ENCODE data around the gene SH2B2. TPM values are rescaled to one million over a fixed set of nuclear protein-coding genes. Genes with fewer than 3 reads are reported as not detected.

SH2B2 gene
- polyA plus RNA-seq, 1 donor = 17.7 TPM

DNA sequence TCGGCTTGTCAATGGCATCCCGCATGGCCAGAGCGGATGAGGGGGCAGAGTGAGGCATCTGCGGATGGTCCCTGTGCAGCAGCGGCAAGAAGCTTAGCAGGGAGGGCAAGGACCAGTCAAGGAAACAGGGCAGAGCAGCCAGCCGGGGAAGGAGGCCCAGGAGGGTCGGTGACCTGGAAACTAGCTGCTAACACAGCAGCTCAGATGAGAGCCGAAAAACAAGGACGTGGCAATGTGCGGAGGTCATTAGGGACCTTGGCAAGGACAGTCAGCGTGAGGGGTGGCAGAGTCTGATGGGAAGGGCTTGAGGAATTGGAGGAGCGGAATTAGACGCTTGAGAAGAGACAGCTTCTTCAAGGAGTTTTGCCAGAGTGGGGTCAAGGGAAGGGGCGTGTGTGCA is 20.1 kb upstream of the SH2B2 start:
- no peak for DNase-seq (ENCODE audit: low read depth)

DNA sequence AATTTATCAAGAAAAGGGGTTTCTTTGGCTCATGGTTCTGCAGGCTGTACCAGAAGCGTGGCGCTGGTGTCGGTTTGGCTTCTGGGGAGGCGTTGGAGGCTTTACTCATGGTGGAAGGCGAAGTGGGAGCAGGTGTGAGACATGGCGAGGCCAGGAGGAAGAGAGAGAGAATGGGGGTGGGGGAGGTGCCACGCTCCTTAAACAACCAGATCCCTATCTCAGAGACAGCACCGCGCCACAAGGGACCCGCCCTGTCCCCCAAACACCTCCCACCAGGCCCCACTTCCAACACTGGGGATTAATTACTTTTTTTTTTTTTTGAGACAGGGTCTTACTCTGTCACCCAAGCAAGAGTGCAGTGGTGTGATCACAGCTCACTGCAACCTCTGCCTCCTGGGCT is 18.0 kb upstream of the SH2B2 start:
- no peak for DNase-seq (ENCODE audit: low read depth)

- no peak for DNase-seq (ENCODE audit: low read depth)
These were observed 16.3 kb upstream of the SH2B2 start for GRCh38 chr7:102270178-102270887.

DNA sequence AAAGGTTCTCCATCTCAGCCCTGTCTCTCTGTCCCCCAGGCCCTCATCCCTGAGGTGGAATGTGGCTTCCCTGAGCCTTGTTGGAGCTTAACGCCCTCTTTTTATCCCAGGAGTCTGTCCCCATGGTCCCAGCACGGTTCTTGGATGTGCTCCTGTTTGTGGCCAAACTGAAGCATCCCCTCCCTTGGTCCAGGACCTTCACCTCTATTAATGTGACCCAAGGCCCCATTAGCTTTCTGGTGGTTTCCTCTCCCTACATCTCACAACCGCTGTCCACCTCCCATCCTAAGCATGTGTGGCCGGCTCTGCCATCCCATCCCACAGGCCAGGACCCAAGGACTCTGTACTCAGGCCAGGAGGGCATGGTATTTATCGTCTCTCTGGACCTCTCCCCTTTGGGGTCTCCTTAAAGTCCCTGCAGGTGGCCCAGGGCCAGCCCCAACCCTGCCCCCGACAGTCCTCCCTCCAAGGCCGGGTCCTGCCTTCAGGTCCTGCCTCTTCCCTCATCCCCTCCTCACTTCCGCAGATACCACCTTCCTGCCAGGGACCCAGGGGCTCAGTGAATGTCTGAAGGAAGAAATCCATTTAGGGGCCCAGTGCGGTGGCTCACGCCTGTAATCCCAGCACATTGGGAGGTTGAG is 15.4 kb upstream of the SH2B2 start:
- no peak for DNase-seq (ENCODE audit: low read depth)

DNA sequence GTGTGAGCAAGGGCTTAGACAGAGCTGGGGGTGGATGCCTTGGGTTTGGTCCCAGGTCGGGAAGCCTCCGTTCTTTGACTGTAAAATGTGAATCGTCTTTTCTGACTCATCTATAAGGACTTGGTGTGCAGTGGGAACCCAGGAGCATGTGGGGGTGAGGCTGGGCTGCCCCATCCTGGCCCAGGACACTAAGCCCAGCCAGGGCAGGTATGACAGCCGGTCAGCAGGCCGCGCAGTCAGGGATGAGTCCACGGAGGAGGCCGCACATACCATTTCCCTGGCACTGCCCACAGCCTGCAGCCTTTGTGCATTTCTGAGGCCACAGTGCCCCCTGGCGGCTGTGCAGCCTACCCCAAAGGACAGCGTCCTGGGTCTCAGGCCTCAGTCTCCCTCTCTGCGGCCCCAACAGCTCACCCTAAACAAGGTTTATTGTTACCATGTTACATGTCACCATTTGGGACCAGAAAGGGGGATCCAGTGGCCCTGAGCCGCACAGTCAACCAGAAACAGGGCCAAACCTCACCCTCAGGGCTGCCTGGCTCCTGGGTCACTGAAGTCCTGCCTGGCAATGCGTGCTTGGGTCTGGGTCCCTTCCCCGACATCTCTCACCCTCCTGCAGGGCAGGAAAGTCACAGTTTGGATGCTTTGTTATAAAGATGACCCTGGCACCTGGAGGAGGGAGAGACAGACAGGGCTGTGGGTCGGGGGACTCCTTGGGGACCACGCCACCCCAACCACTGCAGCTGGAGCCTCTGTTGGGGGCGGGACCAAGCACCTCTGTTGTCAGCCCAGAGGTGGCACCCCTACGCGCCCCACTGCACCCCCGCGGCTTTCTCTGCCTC is 14.4 kb upstream of the SH2B2 start:
- peak; percentile 20 for DNase-seq (ENCODE audit: low read depth)

DNA sequence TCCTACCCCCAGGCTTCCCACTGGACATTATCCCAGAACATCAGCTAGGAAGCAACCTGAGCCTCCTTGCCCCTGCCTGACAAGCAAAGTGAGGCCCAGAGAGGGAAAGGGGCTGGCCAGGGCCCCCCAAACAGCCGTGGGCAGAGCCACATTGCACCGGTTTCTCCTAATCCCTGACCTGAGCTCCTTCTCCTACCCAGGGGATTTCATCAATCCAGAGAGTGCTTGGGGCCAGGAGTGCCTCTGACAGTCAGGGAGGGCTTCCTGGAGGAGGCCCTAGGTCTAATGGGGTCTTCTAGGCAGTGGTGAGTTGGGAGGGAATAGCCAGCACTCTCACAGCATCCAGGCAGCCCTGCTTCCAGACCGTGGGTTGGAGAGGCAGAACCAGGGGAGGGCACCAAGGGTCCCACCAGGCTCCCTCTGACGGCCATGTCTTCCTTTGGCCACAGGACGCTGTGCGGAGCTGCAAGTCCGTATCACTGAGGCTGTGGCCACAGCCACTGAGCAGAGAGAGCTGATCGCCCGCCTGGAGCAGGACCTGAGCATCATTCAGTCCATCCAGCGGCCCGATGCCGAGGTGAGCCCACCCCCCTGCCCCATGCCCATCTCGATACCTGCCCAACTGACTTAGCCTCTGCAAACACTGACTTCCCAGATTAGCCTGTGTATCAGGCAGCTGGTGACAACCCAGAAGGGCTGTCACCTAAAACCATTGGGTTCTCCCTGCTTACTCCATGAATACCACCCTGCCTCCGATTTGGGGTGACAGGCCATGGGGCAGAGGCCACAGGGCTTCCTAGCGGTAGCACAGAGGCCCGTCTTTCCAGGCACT is 13.5 kb upstream of the SH2B2 start:
- no peak for DNase-seq (ENCODE audit: low read depth)

- no peak for DNase-seq (ENCODE audit: low read depth)
These were observed 12.6 kb upstream of the SH2B2 start for GRCh38 chr7:102273749-102274712.

- no peak for DNase-seq (ENCODE audit: low read depth)
These were observed 11.5 kb upstream of the SH2B2 start for GRCh38 chr7:102275123-102275703.

GRCh38 chr7:102277901-102278300 is 8.8 kb upstream of the SH2B2 start:
- DNase-seq (ENCODE audit: low read depth) = no peak

DNA sequence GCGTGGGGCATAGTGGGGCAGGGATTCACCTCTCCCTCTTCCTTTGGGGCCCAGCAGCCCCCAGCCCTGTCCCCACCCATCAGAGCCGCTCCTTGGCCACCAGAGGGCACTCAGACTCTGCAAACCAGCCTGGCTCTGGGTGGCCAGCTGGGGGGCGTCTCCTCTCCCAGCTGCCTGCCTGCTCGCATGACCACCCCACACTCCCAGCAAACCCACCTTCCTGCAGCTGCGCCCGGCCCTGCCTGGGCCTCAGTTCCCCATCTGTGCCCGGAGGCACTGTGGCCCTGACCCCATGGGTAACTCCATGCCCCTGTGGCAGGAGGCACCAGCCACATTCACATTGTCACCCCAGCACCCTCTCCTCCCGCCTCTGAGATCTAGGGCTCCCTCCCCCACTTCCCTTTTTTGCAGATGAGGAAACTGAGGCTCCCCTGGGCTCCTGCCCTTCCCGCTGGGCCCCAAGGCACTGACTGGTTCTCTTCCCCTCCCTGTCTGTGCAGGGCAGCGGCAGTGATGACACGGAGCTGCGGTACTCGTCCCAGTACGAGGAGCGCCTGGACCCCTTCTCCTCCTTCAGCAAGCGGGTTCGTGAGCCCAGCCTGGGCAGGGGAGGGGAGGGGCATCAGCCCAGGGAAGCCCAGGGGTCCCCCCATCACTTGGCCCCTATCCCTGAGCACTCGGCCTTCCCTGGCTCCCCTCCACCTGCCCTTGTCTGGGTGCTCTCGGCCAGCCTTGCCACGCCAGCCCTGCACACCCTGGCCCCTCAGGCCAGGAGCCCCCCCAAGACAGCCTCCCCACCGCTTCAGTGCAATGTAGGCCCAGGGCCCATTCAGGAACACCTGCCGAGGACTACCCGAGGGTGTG is 6.9 kb upstream of the SH2B2 start:
- DNase-seq (ENCODE audit: low read depth) = no peak

DNA sequence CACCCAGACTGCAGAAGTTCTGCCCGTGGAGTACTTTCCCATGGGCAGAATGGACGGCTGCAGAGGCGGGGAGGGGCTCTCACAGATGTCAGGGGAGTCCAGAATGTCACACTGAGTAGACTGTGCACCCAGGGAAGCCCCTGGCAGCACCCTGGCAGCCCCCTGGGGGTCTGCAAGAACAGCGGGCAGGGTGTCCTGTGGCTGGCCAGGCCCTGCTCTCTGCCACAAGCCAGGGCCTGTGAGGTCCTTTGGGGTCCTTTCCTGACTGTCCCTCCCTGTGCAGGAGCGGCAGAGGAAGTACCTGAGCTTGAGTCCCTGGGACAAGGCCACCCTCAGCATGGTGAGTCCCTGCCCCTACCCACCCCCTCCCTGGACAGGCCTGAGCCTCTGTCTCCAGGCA is 6.1 kb upstream of the SH2B2 start:
- no peak for DNase-seq (ENCODE audit: low read depth)

- no peak for DNase-seq (ENCODE audit: low read depth)
These were observed 4.9 kb upstream of the SH2B2 start for GRCh38 chr7:102281785-102282184.

DNA sequence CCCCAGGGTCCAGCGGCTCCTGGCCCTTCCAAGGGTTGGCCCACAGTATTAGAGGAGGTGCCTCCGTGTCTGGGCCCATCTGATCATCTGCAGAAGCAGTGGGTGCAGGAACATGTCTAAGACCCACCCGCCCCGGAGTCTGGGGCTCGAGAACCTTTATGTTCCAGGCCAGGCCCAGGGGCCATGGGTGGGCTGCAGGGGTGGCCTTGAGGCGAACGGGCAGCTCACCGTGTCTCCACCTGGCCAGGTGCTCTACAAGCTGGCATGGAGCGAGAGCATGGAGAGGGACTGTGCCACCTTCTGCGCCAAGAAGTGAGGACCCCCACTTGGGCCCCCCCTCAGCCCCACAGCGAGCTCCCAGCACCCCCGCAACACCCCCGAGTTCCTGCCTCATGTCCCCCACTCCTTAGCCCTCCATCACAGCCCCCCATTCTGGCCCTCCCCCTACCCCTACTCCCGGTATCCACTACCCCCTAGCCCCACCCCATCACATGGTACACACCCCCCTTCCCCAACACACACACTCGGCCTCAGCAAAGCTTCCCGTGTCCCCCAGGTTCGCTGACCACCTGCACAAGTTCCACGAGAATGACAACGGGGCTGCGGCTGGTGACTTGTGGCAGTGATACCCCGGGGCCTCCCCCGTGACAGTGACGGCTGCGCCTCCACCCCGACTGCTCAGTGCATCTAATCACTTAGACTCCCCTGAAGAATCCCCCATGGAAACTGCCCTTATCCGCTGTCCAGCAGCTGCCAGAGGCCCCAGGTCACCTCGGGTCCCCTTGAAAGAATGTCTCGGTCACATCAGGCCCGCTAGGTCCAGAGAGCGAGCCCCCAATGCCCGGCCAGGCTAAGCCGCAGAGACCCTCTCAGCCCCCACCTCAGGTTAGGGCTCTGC is 4.0 kb upstream of the SH2B2 start:
- DNase-seq (ENCODE audit: low read depth) = no peak

GRCh38 chr7:102283477-102284189 is 3.0 kb upstream of the SH2B2 start:
- DNase-seq (ENCODE audit: low read depth) = no peak

GRCh38 chr7:102284399-102284798 is 2.3 kb upstream of the SH2B2 start:
- DNase-seq (ENCODE audit: low read depth) = no peak

- no peak for DNase-seq (ENCODE audit: low read depth)
These were observed 1.7 kb upstream of the SH2B2 start for GRCh38 chr7:102284891-102285539.
